Mesothelial cell of epicardium (in vitro differentiated cells): ENCODE data around the gene CHSY3. TPM values are rescaled to one million over a fixed set of nuclear protein-coding genes. Genes with fewer than 3 reads are reported as not detected.

ENCODE experiments used
- DNase-seq, 2 experiments: peaks; one replicate each; pipeline ENCODE4 v3.0.0; 2021; ENCODE audit warnings: low spot score in 2 of 2; ENCODE audit not compliant: unreplicated experiment in 2 of 2
- H3K27ac Mint-ChIP-seq: 2 replicates; pipeline ENCODE4 v1.8.0; 2021; ENCODE audit warnings: mixed read lengths
- H3K27me3 Mint-ChIP-seq: 2 replicates; pipeline ENCODE4 v1.8.0; 2021; ENCODE audit warnings: low read depth, mixed read lengths
- H3K36me3 Mint-ChIP-seq: 2 replicates; pipeline ENCODE4 v1.8.0; 2021; ENCODE audit warnings: mixed read lengths
- H3K4me1 Mint-ChIP-seq: 2 replicates; pipeline ENCODE4 v1.8.0; 2021; ENCODE audit warnings: mixed read lengths
- H3K4me3 Mint-ChIP-seq: 2 replicates; pipeline ENCODE4 v1.8.0; 2021; ENCODE audit warnings: mild to moderate bottlenecking, moderate library complexity, mixed read lengths
- H3K9me3 Mint-ChIP-seq: 2 replicates; pipeline ENCODE4 v1.8.0; 2021; ENCODE audit warnings: mixed read lengths
- CTCF ChIP-seq: fragments of 200-600 bp; sonication (generic); IDR thresholded peaks from one replicate; pipeline ENCODE4 v1.5.0; 2021; ENCODE audit warnings: antibody characterized with exemption; ENCODE audit not compliant: unreplicated experiment
- total RNA-seq: library from RNA; stranded (reverse); gene quantifications from 3 replicates; pipeline ENCODE4 v1.2.1, GENCODE V29; 2021

CHSY3 gene
- total RNA-seq, 1 donor from 2014 or later: 4.8 TPM

GRCh38 chr5:130227699-130228098 lies 323.4 kb downstream of the CHSY3 start:
- H3K4me3 Mint-ChIP-seq: no peak overlapping the region

GRCh38 chr5:130231786-130232185 lies 327.5 kb downstream of the CHSY3 start:
- no peak for DNase-seq
- Mint-ChIP-seq H3K4me3 (no peak overlapping the region), H3K9me3 (peaks cover 5% of the 10 kb centered on the region), H3K4me1 (no peaks in the 10 kb centered on the region), H3K36me3 (no peaks in the 10 kb centered on the region), H3K27ac (no peak overlapping the region), H3K27me3 (no peaks in the 10 kb centered on the region)
- TF ChIP-seq CTCF: no peak

More at GRCh38 chr5:130227699-130228098, 323.4 kb downstream of the CHSY3 start:
- H3K27ac Mint-ChIP-seq: no peak overlapping the region
- no peak for TF ChIP-seq CTCF
- H3K9me3 Mint-ChIP-seq: peaks cover 5% of the 10 kb centered on the region
- DNase-seq: no peak
- peaks cover 2% of the 10 kb centered on the region for H3K4me1 Mint-ChIP-seq
- no peaks in the 10 kb centered on the region for H3K27me3 Mint-ChIP-seq
- no peaks in the 10 kb centered on the region for H3K36me3 Mint-ChIP-seq

GRCh38 chr5:130234816-130235215 lies 330.6 kb downstream of the CHSY3 start:
- no peaks in the 10 kb centered on the region for H3K36me3 Mint-ChIP-seq
- DNase-seq: no peak
- TF ChIP-seq CTCF: no peak
- no peaks in the 10 kb centered on the region for H3K27me3 Mint-ChIP-seq
- peaks cover 5% of the 10 kb centered on the region for H3K9me3 Mint-ChIP-seq
- H3K4me1 Mint-ChIP-seq: no peaks in the 10 kb centered on the region
- no peak overlapping the region for H3K27ac Mint-ChIP-seq
- no peak overlapping the region for H3K4me3 Mint-ChIP-seq

Other genes with a start within 250 kb of the CHSY3 start
- 0.18 to 0.34 TPM (median 0.24 TPM) in 3 replicates for gene MINAR2, start 156.4 kb upstream of the CHSY3 start, total RNA-seq